NCI-H1417 (cell line): Measurements from ENCODE around the gene RCOR1.

Experiments
- DNase-seq, 3 experiments: peaks; one replicate each; lab custom pipeline; 2025; lab: John Stamatoyannopoulos, UW

Gene RCOR1

GRCh38 chr14:102678394-102678793, 85.9 kb downstream of the RCOR1 start:
- no peak for DNase-seq

GRCh38 chr14:102683399-102684297, 91.2 kb downstream of the RCOR1 start:
- peak in 1 of 3 experiments; percentile 7 for DNase-seq

GRCh38 chr14:102684298-102684663, 91.8 kb downstream of the RCOR1 start:
- DNase-seq, result no peak

GRCh38 chr14:102686196-102686801, 93.8 kb downstream of the RCOR1 start:
- no peak for DNase-seq

DNA sequence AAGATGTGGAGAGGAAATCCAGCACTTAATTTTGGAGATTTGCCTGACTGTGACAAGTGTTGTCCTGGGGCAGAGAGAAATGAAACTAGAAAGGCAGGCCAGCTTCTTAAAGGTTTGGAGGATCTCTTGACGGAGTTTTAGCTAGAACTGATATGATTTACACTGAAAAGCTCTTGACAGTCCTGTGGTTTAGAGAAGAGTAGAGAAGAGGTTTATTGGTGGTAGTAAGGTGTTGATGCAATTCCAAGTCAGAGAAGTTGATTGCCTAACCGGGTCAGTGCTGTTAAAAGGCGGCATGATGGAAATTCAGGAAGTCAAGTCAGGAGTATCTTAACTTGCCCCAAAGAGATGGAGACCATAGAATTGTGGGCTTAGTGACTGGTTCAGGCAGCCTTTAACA, 95.8 kb downstream of the RCOR1 start:
- no peak for DNase-seq

DNA sequence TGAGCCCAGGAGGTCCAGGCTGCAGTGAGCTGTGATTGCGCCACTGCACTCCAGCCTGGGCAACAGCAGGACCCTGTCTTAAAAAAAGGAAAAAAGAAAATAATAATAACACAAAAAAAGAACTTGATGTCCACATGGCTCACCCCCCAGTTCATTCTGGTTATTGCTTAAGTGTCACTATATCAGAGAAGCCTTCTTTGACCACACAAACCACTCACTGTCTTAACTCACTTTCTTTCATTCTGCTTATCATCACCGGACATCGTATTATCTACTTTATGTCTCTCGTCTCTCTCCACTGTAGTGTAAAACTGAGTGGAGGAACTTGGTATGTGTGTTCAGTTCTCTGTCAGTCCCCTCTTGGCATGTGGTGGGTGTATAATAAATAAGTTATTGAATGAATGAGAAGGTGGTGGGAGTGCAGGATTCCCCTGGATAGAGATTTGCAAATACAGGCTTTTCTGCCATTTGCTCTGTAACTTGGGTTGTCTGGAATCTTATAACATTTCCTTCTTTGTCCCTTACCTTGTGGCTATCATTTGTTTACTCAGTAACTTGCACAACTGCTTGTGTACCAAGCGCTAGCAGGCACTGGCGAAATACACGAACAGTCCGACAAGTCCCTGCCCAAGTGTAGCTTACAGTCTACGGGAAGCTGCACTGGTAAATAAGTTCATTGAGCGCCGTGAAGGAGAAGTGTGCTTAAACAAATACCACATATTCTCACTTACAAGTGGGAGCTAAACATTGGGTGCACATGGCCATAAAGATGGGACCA, 98.2 kb downstream of the RCOR1 start:
- DNase-seq, result no peak

DNA sequence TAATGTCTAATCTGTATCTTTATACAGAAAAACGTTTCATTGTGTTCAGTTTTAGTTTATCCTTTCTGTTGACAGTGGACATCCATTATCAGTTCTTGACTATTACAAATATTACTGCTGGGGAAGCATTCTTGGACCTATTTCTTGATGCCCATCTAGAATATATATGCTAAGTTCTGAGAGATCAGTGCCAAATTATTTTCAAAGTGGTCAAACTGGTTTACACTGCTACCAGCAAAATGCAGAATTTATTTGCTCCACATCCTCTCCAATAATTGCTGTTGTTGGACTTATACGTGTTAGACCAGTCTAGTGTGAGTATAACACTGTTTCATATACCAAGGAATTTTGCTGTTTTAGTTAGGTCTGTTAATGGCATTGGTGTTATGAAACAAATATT, 99.3 kb downstream of the RCOR1 start:
- peak in 1 of 3 experiments; percentile 54 for DNase-seq

GRCh38 chr14:102692334-102692733, 99.9 kb downstream of the RCOR1 start:
- DNase-seq, result no peak

DNA sequence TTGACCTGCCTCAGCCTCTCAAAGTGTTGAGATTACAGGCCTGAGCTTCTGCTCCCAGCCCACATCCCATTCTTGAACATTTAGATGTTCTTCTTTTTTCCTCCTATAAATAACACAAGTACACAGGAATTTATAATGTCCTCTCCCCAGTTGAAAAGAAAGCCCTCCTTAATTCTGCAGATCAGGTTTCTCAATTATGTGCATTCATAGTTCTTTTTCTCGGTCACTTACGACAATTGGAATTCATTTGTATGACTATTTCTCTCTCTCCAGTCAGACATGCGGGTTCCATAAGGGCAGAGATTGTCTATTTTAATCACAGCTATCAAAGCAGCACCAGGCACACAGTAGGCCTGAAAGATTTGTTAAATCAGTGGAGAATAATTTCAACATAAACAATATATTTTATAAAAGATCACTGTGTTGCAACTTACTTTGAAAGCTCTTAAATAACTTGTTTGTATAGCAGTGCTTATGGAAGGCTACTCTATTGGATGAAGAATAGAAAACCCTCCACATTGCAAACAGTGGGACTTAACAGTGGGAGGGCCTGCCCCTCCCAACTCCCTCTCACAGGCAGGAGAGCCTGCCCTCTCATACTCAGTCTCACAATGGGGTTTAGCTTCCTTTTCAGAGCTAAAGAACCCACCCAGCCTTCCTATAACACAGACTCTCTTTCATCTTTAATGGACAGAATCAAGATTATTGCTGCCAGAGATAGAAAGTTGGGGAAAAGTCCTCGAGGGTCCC, 100.7 kb downstream of the RCOR1 start:
- DNase-seq, result peak in 2 of 3 experiments; percentile 19 to 41

DNA sequence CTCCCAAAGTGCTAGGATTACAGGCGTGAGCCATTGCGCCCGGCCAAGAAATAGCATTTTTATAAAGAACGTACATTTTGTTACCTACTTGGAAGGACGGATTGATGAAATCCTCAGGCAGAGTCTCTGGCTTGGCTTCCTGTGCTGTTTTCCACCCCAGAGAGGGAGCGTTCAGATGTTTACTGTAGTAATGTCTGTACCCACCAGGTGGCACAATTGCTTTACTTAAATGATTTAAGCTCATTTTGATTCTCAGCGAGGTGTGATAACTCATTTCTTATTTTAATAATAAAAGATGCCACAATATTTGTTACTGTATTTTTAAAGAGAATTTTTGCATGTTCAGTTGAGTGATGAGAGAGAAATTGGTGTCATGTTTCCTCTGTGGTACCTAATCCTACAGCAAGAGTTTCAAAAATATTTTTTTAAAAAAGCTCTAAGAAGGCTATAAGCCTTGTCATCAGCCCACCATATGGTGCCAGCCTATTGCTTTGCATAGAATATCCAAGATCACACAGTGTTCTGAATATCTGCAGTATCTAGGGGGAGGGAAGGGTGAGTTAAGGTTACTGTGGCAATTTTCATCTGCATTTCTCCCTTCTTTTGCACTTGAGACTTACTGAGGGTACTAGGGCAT, 102.2 kb downstream of the RCOR1 start:
- peak; percentile 56 to 88 (median 86) for DNase-seq

GRCh38 chr14:102695167-102695555, 102.7 kb downstream of the RCOR1 start:
- no peak for DNase-seq

GRCh38 chr14:102696332-102696731, 103.9 kb downstream of the RCOR1 start:
- DNase-seq, result no peak

DNA sequence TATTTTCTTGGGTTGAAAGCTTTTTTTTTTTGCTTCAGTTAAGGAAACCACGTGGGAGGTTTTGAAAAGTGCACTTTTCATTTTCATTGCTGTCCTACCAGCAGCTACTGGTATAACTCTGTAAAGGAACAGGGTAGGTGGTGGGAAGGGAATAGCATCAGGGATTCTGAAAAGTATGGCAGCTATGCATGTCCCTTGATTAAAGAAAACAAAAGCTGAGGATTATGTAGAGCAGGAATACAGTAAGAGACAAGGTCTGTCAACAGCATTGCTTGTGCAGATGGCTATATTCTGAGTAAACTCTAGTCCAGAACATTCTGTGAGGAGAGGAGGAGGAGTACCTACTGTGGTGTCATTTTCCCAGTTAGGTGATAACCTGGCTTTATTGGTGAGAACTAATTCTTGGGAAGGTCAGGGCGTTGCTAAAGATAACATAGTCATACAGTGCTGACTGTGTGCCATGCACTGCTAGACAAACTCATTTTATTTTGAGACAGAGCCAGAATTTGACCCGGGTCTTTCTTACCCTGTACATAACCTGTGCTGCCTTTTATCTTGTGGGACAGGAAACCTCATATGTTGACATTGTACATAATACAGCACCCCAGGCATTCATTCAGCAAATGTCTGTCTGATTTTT, 104.5 kb downstream of the RCOR1 start:
- DNase-seq, result no peak

DNA sequence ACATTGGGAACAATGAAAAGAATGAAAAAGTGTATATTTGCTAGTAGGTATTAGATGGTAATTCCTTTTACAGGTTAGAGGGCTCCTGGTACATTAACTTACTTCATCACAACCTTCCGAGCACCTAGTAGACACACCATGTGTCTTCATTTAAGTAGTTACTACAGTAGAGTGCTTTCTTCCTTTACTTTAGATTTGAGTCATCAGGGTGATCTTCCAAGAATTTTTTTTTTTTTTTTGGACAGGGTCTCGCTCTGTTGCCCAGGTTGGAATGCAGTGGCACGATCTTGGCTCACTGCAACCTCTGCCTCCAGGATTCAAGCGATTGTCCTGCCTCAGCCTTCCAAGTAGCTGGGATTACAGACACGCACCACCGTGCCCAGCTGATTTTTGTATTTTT, 105.1 kb downstream of the RCOR1 start:
- DNase-seq, result no peak

DNA sequence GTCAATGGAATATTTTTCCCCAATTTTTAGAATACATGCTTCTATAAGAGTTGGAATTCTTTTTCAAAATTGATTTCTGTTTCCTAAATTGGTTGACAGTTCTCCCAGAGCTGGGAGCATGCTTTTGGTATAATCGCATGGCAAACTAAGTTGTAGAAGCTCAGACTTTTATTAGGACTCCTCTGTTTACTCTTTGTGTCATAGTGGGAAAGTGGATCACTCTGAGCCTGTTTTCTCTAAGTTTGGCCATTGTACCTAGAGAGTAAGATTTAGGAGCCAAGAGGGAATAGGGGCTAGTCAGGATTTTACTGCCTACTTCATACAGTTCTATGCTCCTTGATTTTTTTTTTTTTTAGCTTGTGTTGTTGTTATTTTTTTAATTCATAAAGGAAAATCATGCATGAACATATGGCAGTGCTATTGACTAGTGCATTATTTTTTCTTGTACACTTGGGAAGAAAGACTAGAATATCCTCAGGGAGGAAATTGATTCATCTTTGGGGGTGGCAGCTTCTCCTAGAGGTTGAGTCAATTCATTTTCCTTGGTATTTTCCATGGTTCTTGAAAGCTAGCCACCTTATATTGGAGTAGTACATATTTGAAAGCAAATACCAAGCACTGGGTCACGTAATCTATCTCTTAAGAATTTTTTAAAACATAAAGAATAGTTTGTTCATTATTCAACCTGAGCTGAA, 107.1 kb downstream of the RCOR1 start:
- no peak for DNase-seq

DNA sequence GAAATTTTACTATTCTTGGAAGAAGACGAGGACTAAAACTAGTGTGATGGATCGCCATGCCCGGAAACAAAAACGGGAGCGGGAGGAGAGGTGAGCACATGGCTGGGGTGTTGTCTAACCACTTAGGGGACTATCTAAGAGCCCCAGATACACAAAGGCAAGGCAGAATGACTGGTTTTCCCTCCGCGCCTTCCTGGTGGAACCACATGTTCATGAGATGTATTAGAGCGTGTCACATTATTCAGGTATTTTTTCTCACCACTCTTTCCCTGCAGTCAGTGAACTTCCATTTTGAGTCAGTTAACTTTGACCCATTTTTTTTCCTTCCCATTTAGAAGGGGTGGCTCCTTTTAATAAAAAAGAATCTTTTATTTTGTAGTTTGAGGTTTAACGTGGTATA, 116.0 kb downstream of the RCOR1 start:
- DNase-seq, result no peak

DNA sequence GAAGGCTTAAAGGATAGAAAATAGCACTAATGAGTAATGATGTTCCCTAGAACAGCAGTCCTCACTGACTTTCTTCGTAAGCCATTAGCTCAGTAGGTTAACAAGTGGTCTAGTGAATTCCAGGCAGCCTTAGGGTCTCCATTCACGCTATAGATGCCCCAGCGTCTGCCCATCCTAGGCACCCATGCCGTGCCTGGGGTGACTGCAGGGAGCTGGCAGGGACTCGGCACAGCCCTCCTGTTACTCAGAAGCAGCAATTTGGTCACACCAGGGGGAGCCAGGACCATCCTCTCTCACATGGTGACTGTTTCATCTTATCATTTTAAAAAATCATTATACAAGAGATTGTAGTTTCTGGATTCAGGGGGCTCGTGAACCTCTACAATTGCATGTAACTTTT, 118.8 kb downstream of the RCOR1 start:
- DNase-seq, result peak in 1 of 3 experiments; percentile 12

DNA sequence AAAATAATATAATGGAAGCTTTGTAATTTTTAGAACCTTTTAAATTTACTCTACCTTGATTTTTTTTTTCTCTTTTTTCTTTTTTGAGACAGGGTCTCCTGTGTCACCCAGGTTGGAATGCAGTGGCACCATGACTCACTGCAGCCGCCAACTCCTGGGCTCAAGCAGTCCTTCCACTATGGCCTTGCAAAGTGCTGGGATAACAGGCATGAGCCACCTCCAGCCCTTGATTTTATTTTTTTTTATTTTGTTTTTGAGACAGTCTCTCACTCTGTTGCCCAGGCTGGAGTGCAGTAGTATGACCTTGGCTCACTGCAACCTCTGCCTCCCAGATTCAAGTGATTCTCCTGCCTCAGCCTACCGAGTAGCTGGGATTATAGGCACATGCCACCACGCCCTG, 119.5 kb downstream of the RCOR1 start:
- no peak for DNase-seq

- DNase-seq, result no peak
These were observed 124.8 kb downstream of the RCOR1 start for GRCh38 chr14:102717276-102717675.

GRCh38 chr14:102722646-102723045, 130.2 kb downstream of the RCOR1 start:
- no peak for DNase-seq
